GM18499 (cell line): ENCODE results near the gene F11R.
"Not testable (repeated sequence)": the region's sequence is repeated elsewhere in the genome, so short reads cannot be mapped to it uniquely, and the experiment has no call there.

Source experiments
- ATAC-seq: cut with Tn5 transposase; IDR thresholded peaks from one replicate; pipeline ENCODE4 v1.9.1; 2021; ENCODE audit warnings: moderate number of reproducible peaks; ENCODE audit not compliant: insufficient read depth, unreplicated experiment

The F11R gene

GRCh38 chr1:160981584-160982411 is 39.2 kb downstream of the F11R start:
- ATAC-seq = no peak

- ATAC-seq = no peak
Observed at GRCh38 chr1:160979286-160979685, 41.7 kb downstream of the F11R start.

GRCh38 chr1:160978510-160978927 is 42.4 kb downstream of the F11R start:
- no peak for ATAC-seq

- ATAC-seq = no peak
Observed at GRCh38 chr1:160975026-160975425, 45.9 kb downstream of the F11R start.

GRCh38 chr1:160973491-160973890 is 47.5 kb downstream of the F11R start:
- no peak for ATAC-seq

GRCh38 chr1:160972939-160973338 is 48.0 kb downstream of the F11R start:
- ATAC-seq = no peak

GRCh38 chr1:160971618-160972056 is 49.3 kb downstream of the F11R start:
- no peak for ATAC-seq

- no peak for ATAC-seq
Observed at GRCh38 chr1:160963521-160963920, 57.4 kb downstream of the F11R start.

- ATAC-seq = no peak
Observed at GRCh38 chr1:160961419-160961818, 59.5 kb downstream of the F11R start.

GRCh38 chr1:160956966-160957365 is 64.0 kb downstream of the F11R start:
- ATAC-seq = no peak

GRCh38 chr1:160954158-160955104 is 66.5 kb downstream of the F11R start, which contains the start of gene ITLN2:
ITLN2 (minus strand) TSS chr1:160954809; CDS start chr1:160954741, 68 bp downstream.
- no peak for ATAC-seq

GRCh38 chr1:160953030-160953429 is 67.9 kb downstream of the F11R start:
- no peak for ATAC-seq

- no peak for ATAC-seq
Observed at GRCh38 chr1:160952129-160952510, 68.8 kb downstream of the F11R start.

- ATAC-seq = no peak
Observed at GRCh38 chr1:160951443-160952128, 69.4 kb downstream of the F11R start.

- no peak for ATAC-seq
Observed at GRCh38 chr1:160950657-160951056, 70.3 kb downstream of the F11R start.

GRCh38 chr1:160949881-160950280 is 71.1 kb downstream of the F11R start:
- ATAC-seq = no peak

GRCh38 chr1:160949216-160949880 is 71.6 kb downstream of the F11R start:
- not testable (repeated sequence) for ATAC-seq

GRCh38 chr1:160947174-160947759 is 73.7 kb downstream of the F11R start:
- not testable (repeated sequence) for ATAC-seq

GRCh38 chr1:160945881-160946280 is 75.1 kb downstream of the F11R start:
- not testable (repeated sequence) for ATAC-seq
